Skin of body (tissue), 2 donors: ENCODE data around the gene PIGK. TPM values are rescaled to one million over a fixed set of nuclear protein-coding genes. Genes with fewer than 3 reads are reported as not detected.
"Not testable (repeated sequence)": the region's sequence is repeated elsewhere in the genome, so short reads cannot be mapped to it uniquely, and the experiment has no call there.

Experiments
- DNase-seq: peaks from one replicate; lab custom pipeline; 2025; lab: John Stamatoyannopoulos, UW
- total RNA-seq: library from RNA; depleted of rRNA; stranded (reverse); fragments of >200 nt; gene quantifications from one replicate; pipeline ENCODE4 v1.2.3, GENCODE V29; 2014

PIGK gene
- 19.8 TPM for total RNA-seq

- peak; percentile 62 for DNase-seq
These were observed at the start of gene PIGK for GRCh38 chr1:77219166-77219887. TSS of gene PIGK (minus strand) at chr1:77219430. CDS start at chr1:77219402, 28 bp downstream.

GRCh38 chr1:77267035-77267434 is 47.8 kb upstream of the PIGK start:
- no peak for DNase-seq

- no peak for DNase-seq
These were observed 46.0 kb upstream of the PIGK start for GRCh38 chr1:77265180-77265579.

GRCh38 chr1:77263708-77264107 is 44.5 kb upstream of the PIGK start:
- DNase-seq: no peak

GRCh38 chr1:77253211-77253610 is 34.0 kb upstream of the PIGK start:
- DNase-seq: no peak

- DNase-seq: no peak
These were observed 30.9 kb upstream of the PIGK start for GRCh38 chr1:77250126-77250525.

GRCh38 chr1:77245830-77246229 is 26.6 kb upstream of the PIGK start:
- no peak for DNase-seq

- no peak for DNase-seq
These were observed 20.1 kb upstream of the PIGK start for GRCh38 chr1:77239311-77239710.

GRCh38 chr1:77238462-77238861 is 19.2 kb upstream of the PIGK start:
- DNase-seq: no peak

GRCh38 chr1:77234943-77235342 is 15.7 kb upstream of the PIGK start:
- no peak for DNase-seq

GRCh38 chr1:77234096-77234495 is 14.9 kb upstream of the PIGK start:
- no peak for DNase-seq

- DNase-seq: no peak
These were observed 13.6 kb upstream of the PIGK start for GRCh38 chr1:77232829-77233228.

- DNase-seq: no peak
These were observed 10.8 kb upstream of the PIGK start for GRCh38 chr1:77230051-77230450.

GRCh38 chr1:77228836-77229235 is 9.6 kb upstream of the PIGK start:
- no peak for DNase-seq

- no peak for DNase-seq
These were observed 8.2 kb upstream of the PIGK start for GRCh38 chr1:77227381-77227780.

GRCh38 chr1:77222496-77222895 is 3.3 kb upstream of the PIGK start:
- no peak for DNase-seq

- DNase-seq: no peak
These were observed 1.6 kb upstream of the PIGK start for GRCh38 chr1:77220687-77221463.

GRCh38 chr1:77218477-77219165 is 609 bp downstream of the PIGK start:
- peak; percentile 14 for DNase-seq

GRCh38 chr1:77204043-77204442 is 15.2 kb downstream of the PIGK start:
- not testable (repeated sequence) for DNase-seq

- peak; percentile 25 for DNase-seq
These were observed 16.5 kb downstream of the PIGK start for GRCh38 chr1:77202751-77203150.

GRCh38 chr1:77200806-77201205 is 18.4 kb downstream of the PIGK start:
- no peak for DNase-seq

- no peak for DNase-seq
These were observed 18.9 kb downstream of the PIGK start for GRCh38 chr1:77200293-77200692.
